AG04450 (cell line): ENCODE data around the gene MLLT10. TPM values are rescaled to one million over a fixed set of nuclear protein-coding genes. Genes with fewer than 3 reads are reported as not detected.

Source experiments
- CTCF ChIA-PET: fragments of 300-600, 350-600 bp; formaldehyde crosslinking; extraction: SDS; loops from one replicate; lab custom pipeline; 2022; ENCODE audit warnings: antibody characterized with exemption, inconsistent platforms; lab: Charles Lee
- POLR2A ChIA-PET: fragments of 350-600 bp; formaldehyde crosslinking; extraction: SDS; loops from one replicate; lab custom pipeline; 2021; ENCODE audit warnings: antibody characterized with exemption, inconsistent platforms; lab: Yijun Ruan, JAX
- DNase-seq: peaks from one replicate; pipeline ENCODE4 v3.0.0-alpha.2; 2011; ENCODE audit warnings: low read depth, low spot score
- H3K27ac ChIP-seq: one replicate; pipeline ENCODE4 v1.5.1; 2012; ENCODE audit warnings: low read depth, low read length, control low read depth
- H3K27me3 ChIP-seq: one replicate; pipeline ENCODE4 v1.6.0; 2012; ENCODE audit warnings: low read length; ENCODE audit not compliant: control insufficient read depth, insufficient read depth
- H3K4me3 ChIP-seq: 2 replicates; pipeline ENCODE4 v1.5.1; 2011; ENCODE audit warnings: mild to moderate bottlenecking, low read depth, low read length, control low read depth
- H3K9me3 ChIP-seq: 2 replicates; pipeline ENCODE4 v1.5.1; 2012; ENCODE audit warnings: low read length; ENCODE audit not compliant: control insufficient read depth, insufficient read depth
- CTCF ChIP-seq: IDR thresholded peaks from 2 replicates; pipeline ENCODE4 v1.5.1; 2011; ENCODE audit warnings: low read depth, low read length, control low read depth, inconsistent platforms
- polyA plus RNA-seq: library from polyadenylated mRNA; depleted of rRNA; stranded (reverse); fragments of >200 nt; gene quantifications from 2 replicates; pipeline ENCODE4 v1.2.3, GENCODE V29; 2011

Gene MLLT10
- polyA plus RNA-seq, 1 experiment, result 41.0 TPM

- ChIA-PET CTCF (no interaction called here), POLR2A (interaction anchor here (0.6 kb wide), 1 partner anchor 11 kb away, joined by 4 read pairs; no protein-coding TSS in a partner anchor)
- no peaks in the 10 kb centered on the region for H3K27me3 ChIP-seq
- H3K27ac ChIP-seq, result no peak overlapping the region
- no peak for DNase-seq
- no peak for TF ChIP-seq CTCF
- no peak overlapping the region for H3K4me3 ChIP-seq
- no peaks in the 10 kb centered on the region for H3K9me3 ChIP-seq
Observed at GRCh38 chr10:21746118-21746517, 212.1 kb downstream of the MLLT10 start.

GRCh38 chr10:21747809-21748208 lies 213.8 kb downstream of the MLLT10 start:
- no peak for TF ChIP-seq CTCF
- Histone ChIP-seq H3K4me3 (no peak overlapping the region), H3K9me3 (no peaks in the 10 kb centered on the region), H3K27me3 (no peaks in the 10 kb centered on the region), H3K27ac (no peak overlapping the region)
- ChIA-PET POLR2A (no interaction called here), CTCF (no interaction called here)
- DNase-seq, result no peak

GRCh38 chr10:21749788-21750187 lies 215.8 kb downstream of the MLLT10 start:
- no peak for DNase-seq
- ChIA-PET POLR2A (no interaction called here), CTCF (no interaction called here)
- no peak for TF ChIP-seq CTCF
- Histone ChIP-seq H3K27ac (no peak overlapping the region), H3K27me3 (no peaks in the 10 kb centered on the region), H3K9me3 (no peaks in the 10 kb centered on the region; the same call in 1 of the 2 replicates), H3K4me3 (no peak overlapping the region)

- DNase-seq, result no peak
- ChIA-PET POLR2A (no interaction called here), CTCF (interaction anchor here (0.6 kb wide), 1 partner anchor 18 kb away, joined by 3 read pairs; no protein-coding TSS in a partner anchor)
- no peak overlapping the region for H3K27ac ChIP-seq
- no peaks in the 10 kb centered on the region for H3K27me3 ChIP-seq
- H3K4me3 ChIP-seq, result no peak overlapping the region
- H3K9me3 ChIP-seq, result no peaks in the 10 kb centered on the region; the same call in 1 of the 2 replicates
- no peak for TF ChIP-seq CTCF
Observed at GRCh38 chr10:21750424-21750823, 216.4 kb downstream of the MLLT10 start.

GRCh38 chr10:21751341-21752310 lies 217.6 kb downstream of the MLLT10 start:
- H3K27me3 ChIP-seq, result no peaks in the 10 kb centered on the region
- TF ChIP-seq CTCF, result no peak
- POLR2A ChIA-PET, result no interaction called here
- no peak overlapping the region for H3K27ac ChIP-seq
- CTCF ChIA-PET, result interaction anchor here (0.5 kb wide), 1 partner anchor 76 kb away, joined by 3 read pairs; no protein-coding TSS in a partner anchor
- no peaks in the 10 kb centered on the region; the same call in 1 of the 2 replicates for H3K9me3 ChIP-seq
- no peak for DNase-seq
- no peak overlapping the region for H3K4me3 ChIP-seq
